ENCODE measurements around the gene F13A1.

Gene F13A1

DNA sequence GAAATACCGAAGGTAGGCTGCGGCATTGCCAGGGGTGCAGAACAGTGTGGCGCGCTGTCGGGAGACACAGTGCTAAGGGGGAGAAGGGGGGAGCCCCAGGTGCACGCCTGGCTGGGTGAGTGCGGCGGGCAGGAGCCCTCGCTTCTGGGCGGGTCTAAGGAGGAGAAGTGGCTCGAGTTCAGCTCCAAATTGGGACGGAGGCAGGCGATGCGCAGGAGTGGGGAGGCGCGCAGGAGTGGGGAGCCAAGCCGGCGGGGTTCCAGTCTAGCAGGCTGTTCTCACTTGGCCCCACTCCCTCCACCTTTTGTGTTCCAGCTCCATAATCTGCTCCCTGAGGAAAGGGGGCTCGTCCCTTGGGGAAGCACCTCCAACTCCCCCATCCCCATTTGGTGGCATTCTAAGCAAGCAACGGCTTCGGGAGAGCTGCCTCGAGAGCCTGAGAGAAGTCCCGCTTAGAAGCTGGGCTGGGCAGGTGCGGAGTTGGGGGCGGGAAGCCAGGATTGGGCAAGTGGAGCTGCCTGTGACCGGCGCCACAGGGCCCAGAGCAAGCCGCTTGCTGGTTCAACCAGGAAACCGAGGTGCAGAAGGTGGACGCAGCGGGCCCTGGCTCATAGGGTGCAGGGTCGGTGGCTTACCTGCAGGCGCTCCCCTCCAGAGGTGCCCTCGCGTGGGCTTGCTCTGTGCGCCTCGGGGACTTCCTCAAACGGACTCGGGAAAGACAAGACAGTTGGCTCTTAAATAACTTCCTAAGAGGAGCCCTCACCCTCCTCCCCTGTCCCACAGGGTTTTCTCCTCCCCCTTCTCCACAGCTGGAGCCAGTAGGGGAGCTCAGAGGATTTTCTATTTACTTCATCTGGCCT lies at the start of gene F13A1:
Gene F13A1 (minus strand): TSS at position 711 of the 860 bp plus-strand sequence. CDS start 1,998 bp downstream, outside the sequence.
- no peak for DNase-seq

DNA sequence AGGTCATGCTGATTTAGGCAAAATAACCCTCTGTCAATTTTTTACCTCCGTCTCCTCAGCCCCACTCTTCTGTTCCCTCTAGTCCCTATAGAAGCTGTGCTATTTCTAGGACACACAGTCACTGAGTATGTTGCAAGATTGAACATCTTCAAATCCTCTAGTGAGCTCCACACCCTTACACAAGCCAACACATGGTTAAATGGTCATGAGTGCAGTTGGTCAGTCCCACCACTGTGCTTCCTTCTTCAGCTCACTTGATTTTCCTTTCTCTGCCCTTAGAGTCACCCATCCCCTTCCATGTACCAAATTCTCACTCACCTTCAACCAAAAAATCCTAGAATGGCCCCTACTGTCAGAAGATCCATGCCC lies 48.2 kb upstream of the F13A1 start:
- DNase-seq = no peak

DNA sequence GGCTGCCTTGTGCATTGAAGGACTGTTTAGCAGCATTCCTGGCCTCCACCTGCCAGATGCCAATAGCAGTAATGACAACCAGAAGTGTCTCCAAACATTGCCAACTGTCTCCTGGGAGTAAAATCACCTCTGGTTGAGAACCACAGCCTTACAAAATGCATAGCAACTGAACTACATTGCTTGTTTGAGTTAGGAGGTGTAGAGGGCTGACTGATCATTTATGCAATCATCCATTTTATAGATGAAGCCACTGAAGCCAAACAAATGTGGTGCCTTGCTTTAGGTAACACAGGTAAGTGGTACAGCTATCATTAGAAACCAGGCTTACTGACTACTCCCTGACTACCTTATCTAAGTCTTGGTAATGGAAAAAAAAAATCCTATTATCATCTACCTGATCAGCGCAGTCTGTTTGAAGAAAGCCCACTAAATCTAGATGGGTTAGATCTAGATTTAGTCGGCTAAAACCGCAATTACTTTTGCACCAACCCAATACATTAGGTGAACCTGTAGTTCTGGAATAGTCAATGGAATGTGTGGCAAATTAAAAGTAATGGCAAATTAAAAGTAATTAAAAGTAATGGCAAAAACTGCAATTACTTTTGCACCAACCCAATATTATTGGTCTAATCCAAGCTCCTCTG lies 47.7 kb upstream of the F13A1 start:
- DNase-seq = no peak

DNA sequence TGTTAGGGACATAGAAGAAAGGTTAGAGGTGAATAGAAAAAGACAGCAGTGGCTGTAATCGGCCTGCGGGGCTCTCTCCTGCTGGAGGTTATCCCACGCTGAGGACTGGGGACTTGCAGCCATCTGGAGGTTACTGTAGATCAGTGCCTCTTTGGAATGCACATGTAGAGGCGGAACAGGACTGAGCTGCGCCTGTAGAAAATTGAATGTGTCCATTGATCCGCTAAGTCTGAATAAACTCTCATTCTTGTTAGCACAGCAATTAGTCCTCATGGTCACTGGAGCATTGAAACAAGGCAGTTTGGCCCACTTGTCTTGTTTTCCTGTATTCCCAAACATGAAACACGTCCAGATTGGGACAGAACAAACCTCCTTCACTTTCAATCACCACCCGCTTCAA lies 46.3 kb upstream of the F13A1 start:
- DNase-seq = no peak

DNA sequence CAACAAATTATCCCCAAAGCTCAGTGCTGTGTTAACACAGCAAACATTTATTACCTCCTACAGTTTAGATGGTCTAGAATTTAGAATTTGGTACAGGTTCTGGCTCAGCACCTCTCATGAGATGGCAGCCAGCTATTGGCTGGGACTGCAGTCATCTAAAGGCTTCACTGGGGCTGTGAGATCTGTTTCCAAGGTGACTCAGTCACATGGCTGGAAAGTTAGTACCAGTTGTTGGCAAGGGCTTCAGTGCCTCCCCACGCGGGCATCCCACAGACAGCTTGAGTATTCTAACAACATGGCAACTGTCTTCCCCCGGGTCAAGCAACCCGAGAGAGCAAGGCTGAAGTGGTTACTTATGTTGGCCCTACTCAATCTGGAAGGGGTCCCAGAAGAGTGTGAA lies 44.8 kb upstream of the F13A1 start:
- DNase-seq = no peak

DNA sequence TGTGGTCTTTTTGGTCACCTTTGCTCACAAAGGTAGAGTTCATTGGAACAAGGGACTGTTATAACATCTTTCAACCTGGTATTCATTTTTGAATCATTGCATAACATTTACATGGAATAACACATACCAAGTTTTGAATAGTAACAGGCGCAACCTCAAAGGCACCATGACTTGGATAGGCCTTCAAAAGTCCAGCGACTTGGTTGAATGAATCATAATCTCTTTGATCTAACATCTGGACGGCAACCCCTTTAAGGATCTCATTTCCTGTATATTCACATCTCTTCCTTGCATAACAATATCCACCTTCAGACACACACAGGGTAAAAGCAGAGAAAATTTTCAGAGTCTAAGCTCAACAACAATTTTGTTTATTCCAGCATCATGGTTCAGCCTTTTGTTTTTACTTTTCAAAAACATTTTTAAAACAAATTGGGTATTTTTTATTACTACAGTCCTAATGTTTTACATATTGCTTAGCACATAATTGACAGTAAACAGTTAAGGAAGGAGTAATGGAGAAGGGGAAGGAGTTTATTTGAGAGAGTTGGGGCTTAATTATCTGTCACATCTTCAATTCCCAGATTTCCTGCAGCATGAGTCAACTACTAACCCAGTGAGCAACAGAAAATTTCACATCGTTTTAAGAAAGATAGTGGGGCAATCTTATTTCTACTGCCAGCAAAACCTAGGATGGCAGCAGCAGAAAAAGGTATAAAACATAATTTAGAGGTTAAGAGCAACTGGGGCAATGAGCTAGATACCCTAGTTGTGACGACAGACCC lies 41.8 kb upstream of the F13A1 start:
- DNase-seq = no peak

DNA sequence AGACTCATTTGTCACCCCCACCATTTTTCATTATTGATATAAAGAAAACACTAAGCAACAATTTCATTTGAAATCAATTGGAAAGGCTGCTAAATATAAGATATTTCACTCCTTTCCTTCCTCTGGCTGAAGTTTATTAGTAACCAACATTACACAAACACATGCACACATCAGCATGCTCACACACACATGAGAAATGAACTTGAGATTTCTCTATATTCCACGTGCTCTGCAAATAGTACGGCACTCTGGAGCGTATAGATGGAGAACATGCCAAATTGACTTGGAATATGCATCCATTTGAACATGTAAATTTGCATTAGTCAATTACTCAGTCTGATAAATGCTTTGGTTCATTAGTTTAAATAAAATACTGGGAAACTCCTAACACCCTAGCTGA lies 37.1 kb upstream of the F13A1 start:
- DNase-seq = no peak

DNA sequence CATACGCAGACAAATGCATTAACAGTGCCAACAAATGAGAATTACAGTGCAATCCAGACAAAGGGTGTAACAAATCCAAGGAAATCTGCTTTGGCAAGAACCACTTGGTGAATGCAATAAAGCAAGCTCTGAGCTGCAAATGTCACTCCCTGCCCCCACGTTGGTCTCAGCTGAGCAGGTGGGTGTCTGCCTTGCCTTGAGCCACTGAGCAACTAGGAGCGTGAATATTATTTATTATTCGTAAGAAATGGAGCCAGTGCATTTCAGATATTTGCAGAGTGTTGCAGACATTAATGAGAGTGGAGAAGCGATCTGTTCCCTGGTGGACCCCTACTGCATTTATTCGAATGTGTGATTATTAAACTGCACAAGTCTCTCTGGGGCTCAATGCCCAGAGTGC lies 36.6 kb upstream of the F13A1 start:
- DNase-seq = no peak

DNA sequence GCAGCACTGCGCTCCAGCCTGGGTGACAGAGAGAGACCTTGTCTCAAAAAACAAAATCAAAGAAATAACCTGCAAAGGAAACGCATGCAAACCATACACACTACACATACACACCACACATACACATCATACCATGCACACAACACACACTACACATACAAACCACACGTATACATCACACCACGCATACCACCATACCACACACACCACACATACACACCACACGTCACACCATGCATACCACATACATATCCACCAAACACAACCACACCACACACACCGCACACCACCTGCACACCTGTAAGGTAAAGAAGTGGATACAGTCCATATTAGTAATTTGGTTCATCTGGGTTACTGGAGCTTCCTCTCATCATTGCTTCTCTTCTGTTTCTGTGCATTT lies 32.3 kb upstream of the F13A1 start:
- DNase-seq = no peak

DNA sequence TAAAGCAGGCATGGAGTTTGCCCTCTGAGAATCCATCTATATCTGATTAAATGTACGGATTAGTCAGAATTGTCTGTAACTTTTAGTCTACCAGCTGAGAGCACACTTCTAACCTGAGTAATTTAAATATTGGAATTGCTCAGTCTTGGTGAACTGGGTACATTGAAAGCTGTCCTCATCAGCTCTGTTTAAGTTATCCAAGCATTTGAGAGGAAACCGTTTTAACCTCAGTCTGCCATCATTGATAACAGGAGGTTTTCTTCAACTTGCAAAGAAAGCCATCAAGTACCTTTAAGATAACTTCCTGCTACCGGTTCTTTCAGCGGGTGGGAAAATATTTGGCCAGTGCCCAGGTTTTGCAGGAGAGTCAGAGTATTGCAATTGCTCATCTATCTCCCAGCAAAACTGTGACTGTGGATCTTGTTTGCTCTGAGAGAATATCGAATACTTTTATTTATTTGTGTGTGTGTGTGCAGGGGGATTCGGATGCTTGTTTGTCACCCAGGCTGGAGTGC lies 31.1 kb upstream of the F13A1 start:
- no peak for DNase-seq

DNA sequence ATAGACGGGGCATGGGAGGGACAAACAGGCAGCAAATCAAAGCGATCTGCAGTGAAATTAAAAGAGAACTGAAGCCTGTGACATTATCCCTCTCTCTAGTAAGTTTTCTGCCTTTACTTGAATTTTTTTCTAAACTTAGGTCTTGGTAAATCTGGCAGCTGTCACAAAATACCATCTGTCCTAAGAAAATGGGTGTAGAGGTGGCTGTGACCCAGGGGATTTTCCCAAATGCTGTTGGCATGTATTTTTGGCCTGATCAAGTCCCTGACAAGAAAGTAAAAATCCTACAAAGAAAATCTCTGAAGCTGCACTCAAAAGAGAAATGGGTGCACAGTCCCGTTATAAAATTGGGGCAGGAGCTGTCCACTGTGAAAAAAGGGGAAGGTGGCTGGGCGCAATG lies 30.2 kb upstream of the F13A1 start:
- no peak for DNase-seq

DNA sequence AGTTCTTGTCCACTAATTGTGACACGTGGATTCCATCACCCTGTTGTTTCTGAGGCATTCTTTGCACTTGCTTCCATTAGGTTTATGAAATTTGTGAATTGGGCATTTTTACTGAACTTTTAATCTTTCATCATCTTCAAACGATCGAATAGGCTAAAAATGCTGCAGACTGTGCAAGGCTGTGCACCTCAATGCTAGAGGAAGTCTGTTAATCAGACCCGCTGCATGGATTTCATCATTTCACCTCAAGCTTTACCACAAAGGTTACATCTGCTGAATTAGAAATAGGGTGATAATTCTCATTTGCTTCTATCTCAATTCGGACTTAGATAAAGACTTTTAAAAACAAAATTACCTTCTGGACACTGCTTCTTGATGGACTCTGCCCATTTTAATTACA lies 27.8 kb upstream of the F13A1 start:
- DNase-seq = no peak

DNA sequence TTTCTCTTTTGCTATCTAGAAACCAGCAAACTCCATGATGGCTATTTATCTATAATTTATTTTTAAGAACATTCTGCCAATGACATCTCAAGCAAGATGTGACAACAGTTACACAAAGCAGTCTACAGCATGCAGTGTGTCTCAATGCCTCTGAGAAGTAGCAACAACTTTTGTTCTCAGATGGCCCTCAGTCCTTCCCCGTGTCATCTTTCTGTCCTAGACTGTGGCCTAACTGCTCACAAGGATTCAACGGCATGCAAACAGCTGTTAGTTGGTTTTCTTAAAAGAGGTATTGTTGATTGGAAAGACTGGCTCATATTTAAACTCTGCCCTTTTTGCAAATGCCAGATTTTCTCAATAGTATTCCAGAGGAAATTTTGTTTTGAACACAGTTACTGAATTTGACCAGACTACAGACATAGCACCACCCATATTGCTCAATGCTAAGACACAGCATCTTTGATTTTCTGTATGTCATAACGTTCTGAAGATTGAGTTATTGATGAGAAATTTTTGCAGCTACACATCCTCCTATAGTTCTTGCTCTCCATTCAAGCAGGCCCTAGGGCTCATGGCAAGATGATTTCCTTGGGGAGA lies 26.1 kb upstream of the F13A1 start:
- no peak for DNase-seq

DNA sequence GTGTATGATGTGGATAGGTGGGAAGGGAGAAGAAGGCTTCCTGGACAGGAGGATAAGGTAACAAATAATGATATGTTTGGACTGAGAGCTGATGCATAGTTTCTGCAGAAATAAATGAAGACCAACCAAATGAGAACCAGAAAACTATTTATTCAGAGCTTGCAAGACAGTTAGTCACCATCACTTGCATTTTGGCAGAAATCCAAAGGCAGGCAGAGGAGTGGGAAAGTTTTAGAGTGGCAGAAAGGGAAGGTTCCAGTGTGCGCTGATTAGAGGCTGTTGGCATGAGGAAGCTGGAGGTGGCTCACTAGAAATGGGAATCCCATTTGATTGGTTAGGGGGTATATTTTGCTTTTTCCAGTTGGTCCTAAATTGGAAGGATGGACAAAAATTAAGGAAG lies 13.0 kb upstream of the F13A1 start:
- no peak for DNase-seq

DNA sequence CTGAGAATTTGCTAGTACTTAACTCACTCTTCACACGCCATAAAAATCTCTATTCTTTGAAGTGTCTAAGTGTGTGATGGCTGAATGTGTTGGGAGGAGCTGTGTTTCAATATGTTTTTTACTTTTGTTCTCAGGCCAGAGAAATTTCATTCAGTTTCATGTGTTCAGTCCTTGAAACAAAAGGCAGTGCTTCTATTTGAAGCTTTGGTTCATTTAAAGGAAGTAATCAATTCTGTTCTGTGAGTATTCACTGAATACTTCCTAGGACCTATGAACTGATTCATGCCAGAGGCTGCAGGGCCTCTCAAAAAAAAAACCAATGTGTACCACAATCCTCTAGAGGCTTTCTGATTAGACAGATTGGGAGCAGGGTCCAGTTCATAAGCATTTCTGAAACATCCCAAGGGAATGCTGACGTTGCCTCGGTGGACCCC lies 12.4 kb upstream of the F13A1 start:
- no peak for DNase-seq

DNA sequence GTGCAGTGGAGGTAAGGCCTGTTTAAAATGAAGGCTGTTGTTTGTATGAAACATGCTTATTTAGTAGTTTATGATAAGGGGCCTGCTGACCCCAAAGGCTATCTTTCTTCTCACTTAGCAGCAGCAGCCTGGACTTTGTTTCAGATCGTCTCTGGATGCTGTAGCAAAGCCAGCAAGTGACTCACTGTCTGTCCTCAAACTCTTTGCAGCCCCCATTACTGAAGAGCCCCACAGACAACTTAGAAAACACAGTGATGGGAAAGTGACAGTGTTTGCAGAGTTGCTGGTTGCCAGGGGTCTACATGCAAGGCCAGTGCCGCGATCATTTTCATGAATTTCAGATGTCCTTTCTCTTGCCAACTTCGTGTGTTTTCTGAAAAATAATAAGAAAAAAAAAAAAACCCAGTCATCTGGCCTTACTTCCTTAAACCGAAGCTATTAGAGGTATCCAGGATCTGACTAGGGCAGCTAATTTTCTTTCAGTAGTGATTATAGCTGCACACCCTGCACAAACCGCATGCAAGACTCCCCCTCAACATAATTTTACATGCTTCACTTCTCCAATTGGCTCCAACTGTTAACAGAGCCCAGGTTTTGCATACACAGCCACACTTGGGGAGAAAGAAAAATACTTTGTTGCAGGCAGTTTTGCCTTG lies 11.6 kb upstream of the F13A1 start:
- DNase-seq = no peak

DNA sequence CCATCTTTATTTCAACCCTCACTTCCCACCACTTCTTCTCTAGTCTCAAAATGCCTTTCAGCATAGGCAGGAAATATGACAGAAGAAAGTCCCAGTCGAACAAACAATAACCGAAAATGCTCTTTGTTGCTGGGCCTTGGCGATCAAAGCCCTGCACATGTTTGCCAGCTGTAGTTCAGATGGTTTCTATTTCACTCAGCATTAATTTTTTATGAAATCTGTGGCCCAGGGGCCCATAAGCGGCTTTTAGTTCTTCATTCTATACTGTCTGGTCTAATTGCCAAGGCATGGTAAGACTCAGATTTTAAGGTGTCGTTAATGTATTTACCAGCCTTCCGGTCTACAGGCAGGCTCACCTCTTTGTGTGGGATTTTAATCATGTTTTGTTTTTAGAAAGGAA lies 10.9 kb upstream of the F13A1 start:
- DNase-seq = no peak

DNA sequence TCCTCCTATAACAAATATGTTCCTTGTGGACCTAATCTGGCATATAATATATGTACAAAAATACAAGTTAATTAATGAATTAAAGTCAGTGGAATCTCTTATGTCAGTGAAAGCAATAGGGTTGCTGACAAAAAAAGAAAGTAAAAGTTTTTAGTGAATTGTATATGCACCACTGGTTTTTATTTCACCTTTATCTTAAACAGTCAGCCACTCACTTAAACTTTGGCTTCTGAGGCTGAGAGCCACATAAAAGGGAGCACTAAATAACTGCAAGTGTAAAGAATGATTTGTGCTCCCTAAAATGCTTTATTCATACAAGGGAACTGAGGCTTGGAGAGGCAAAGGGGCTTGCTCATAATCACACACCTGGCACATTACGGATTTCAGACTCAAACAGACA lies 9.9 kb upstream of the F13A1 start:
- no peak for DNase-seq

DNA sequence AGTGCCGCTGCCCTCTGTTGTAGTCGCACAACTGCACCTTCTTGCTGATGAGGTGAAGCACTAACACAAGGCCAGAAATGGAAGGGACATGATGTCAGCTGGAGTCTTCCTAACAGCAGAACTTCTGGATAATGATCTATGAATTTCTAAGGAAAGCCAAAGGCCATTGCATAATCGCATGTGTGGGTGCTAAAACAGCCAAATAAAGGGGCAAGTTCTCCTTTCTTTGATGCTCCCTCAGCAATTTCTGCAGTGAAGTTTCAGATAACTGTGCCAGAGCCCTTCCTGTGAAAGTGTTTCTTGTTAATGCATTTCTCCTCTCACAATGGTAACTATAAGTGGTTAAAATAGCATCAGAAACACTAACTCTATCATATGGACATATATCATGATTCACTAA lies 8.0 kb upstream of the F13A1 start:
- DNase-seq = no peak

DNA sequence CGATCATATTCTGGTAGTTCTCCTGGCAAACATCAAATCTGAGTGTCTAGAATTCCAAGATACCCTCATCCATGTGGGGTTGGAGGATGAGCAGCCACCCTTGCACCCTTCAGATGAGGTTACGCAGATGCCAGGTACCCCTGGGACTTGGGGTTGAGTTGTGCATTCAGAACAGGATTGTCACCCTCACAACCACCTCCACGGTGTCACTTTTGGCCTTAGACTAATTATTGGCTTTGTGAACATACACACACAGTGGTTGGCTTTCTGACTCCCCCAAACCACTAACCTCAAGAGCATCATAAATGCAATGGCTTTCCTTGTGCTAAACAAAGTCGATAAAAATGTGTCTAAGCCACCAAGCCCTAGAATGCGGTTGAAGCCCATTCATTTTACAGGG lies 2.9 kb upstream of the F13A1 start:
- DNase-seq = no peak

DNA sequence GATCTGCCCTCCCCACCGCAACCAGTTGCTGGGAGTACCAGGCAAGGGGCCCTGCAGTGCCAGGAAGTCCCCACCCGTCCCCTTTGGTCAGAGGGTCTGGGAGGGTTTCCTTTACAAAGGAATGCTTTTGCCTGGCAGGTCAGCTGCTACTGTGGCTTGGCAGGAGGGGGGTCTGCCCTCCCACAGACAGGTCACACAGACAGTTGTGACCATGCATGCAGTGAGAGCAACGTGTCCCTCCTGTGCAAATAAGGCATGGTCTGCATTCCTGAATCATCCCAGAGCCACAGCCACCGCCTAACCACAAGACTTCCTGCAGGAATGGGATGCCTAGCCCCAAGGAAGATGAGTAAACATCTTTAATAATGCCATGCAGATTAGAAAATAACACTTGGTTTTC lies 439 bp upstream of the F13A1 start:
- DNase-seq = no peak

DNA sequence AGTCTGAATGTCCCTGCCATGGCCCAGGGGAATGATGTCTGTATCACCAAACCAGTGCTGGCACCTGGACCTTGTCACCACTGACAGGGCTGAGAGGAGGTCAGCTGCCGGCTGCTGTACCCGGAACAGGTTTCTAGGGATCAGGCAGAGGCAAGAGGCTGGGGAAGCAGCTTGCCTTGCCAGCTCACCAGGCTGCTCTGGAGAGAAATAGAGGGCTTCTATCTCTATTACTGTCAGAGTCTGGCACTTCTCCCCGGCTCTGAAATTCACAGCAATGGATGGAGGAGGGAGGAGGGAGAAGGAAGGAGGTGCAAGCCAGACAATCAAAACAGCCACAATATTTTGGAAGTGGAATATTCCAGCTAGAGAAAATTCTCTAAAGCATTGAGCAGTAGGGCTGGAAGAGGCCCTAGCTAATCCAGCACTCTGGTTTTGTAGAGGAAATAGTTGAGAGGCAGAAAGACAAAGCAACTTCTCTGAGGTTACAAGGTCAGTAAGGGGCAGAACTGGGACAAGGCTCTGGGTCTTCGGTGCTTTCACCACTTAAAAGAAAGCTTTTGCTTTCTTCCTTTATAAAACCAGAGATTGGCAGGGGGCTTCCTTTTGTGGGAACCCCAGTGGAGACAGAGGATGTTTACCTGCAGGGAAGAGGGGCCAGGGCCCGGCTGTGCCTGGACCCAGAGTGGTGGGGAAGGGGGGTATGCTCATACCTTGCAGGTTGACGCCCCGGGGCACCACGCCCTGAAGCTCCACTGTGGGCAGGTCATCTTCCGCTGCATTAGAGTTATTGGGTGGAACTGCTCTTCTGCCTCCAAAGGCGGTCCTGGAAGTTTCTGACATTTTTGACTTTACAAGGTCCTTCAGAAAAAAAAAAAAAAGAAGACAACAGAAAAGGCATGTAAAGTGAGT lies 2.4 kb downstream of the F13A1 start:
- DNase-seq = no peak

Data from NCI-H510A (cell line).